Sigmoid colon (tissue), 4 donors: ENCODE data around the gene KMT2C.

Source experiments
- CTCF ChIP-seq, 4 experiments: fragments of 450-650 bp in 3 of 4; fragments of 200-600 bp in 1 of 4; IDR thresholded peaks; one replicate each; pipeline ENCODE4 v1.5.1; 2016 to 2019; ENCODE audit warnings: antibody characterized with exemption in 4 of 4, mild to moderate bottlenecking in 3 of 4, moderate library complexity in 2 of 4
- POLR2AphosphoS5 ChIP-seq, 4 donors: sonication (generic); formaldehyde crosslinking; IDR thresholded peaks; one replicate each; pipeline ENCODE4 v1.6.1; 2017; ENCODE audit warnings: antibody characterized with exemption in 4 of 4

DNA sequence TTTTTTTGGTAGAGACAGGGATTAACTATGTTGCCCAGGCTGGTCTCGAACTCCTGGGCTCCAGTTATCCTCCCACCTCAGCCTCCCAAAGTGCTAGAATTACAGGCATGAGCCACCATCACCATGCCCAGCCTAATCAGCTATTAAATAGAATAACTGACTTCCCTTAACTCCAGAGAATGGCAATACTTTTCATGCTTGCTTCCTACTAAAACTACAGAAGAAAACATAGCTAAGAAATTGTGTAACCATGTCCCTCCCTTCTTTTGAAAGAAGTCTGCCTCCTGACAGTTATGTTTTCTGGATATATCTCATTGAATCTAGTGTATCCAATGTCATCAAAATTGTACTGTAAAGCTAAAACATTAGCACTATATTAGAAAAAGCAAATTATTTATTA, 95.6 kb downstream of the KMT2C start:
- TF ChIP-seq CTCF (IDR thresholded peaks at IDR 0.05) = no peak
- no peak for TF ChIP-seq POLR2AphosphoS5 (IDR thresholded peaks at IDR 0.05)
